HG02840 (cell line): ENCODE measurements around the gene SP4.

ENCODE experiments used
- ATAC-seq: cut with Tn5 transposase; IDR thresholded peaks from one replicate; pipeline ENCODE4 v1.9.1; 2021; ENCODE audit warnings: mild to moderate bottlenecking, moderate library complexity, moderate number of reproducible peaks; ENCODE audit not compliant: unreplicated experiment, low FRiP score

SP4 gene

DNA sequence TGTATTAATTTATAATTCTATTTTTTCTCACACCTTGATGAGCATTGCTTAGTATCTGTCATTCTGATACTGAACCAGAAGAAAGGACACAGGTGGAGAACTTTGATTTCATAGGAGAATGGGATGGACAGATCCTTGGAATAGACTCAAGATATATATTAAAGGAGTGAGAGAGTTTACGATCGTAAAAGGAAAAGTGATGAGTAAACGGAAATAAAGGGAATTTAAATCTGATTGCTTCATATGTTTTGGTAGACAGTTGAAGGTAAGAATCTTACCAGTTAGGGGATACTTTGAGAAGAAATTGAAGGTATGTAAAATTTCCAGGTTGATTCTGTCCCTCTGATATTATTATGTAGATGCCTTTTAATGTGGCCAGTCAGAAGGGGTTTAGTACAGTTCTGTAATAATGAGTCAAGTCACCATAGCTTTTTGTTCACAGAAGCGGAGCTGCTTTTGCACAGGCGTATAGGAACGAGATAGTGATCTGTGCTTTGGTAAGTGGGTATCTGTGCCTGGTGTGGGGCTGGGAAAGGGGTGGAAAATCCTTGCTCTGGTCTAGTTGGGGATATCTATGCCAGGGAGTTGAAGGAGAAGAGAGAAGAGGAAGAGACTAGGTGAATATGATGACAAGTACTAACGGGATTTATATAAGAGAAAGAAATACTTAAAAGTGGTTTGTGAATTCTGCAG is 15.4 kb downstream of the SP4 start:
- no peak for ATAC-seq

DNA sequence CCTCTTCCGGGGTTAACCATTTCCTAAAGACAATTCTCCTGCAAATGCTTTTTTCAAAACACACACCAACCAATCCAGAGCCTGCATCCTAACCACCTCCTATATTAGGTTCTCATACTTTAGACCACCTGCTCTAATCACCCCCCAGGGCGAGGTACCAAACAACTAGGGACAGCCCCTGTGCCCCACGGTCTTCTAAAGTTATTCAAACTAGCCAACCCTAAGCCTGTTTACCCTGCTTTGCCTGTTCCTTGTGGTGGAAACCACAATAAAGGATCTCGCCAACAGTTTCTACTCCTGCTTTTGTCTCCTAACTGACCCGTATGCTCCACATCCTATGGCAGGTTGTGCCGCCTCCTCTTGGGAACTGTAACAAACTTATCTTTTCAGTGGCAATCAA is 21.1 kb downstream of the SP4 start:
- no peak for ATAC-seq

DNA sequence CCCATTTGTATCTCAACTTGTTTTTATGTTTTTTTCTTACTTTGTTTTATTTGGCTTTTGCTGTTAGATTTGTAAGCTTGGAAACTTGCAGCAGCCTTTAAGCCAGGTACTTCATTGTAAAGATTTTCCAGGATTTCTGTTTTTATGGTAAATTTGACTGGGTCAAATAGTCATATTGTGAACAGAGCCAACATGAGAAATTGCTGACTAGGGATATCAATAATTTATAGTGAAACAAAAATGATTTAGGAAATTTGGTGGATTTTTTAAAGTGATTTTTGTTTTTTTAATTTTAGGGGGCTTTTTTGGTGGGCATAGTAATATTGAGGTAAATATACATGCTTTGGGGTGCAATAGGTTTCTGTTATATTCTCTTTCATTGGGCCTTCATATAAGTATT is 22.2 kb downstream of the SP4 start:
- no peak for ATAC-seq

DNA sequence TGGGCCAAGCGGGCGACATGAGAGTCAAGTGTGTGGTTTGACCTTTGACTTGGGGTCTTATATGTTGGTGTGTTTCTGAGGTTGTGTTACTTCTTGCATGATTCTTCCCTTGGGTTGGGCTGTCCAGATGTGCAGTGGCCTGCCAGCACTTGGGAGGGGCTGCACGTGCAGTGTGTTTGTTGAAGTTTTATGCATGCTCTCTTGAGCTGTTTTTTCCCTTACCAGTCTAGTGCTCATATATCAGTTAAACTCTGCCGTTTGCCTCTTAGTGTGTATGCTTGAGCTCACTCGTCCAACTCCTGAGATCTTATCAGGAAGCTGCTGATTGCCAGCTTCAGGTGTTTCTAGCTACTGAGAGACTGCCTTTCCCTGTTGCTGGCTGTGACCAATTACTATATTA is 23.1 kb downstream of the SP4 start:
- no peak for ATAC-seq

DNA sequence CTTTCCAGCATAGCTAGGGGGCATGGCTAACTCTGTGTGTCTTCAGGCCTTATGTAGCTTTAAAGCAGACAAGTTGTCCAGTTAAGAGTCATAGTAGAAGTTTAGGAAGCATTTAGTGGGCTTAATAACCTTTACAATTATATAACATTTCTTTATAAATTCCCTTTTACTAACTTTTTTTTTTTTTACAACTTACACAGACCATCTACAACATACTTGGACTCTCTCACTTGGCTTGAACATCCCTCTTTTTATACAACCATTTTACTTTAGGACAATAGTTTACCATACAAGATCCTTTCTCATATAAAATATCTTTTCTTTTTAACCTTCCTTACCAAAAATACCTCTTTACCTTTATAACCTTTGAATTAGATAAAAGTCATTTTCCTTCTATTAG is 26.3 kb downstream of the SP4 start:
- ATAC-seq: no peak

DNA sequence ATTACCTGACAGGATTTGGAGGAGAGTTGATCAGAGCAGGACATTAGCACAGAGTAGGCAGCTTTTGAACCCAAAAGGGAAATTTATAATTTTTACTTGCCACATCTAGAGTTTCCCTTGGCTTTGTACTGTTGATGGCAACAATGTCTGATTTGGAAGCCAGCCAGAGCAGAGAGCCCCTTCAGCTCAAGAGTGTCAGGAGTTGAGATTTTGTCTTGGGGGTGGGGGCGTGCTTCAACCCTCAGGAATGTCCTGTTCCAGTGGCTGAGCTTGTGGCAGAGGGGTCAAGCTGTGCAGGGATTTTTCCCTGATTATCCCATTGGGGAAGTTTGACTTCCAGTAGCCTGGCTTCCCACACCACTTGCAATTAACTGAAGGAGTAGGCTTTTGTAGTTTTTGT is 27.0 kb downstream of the SP4 start:
- ATAC-seq: no peak

DNA sequence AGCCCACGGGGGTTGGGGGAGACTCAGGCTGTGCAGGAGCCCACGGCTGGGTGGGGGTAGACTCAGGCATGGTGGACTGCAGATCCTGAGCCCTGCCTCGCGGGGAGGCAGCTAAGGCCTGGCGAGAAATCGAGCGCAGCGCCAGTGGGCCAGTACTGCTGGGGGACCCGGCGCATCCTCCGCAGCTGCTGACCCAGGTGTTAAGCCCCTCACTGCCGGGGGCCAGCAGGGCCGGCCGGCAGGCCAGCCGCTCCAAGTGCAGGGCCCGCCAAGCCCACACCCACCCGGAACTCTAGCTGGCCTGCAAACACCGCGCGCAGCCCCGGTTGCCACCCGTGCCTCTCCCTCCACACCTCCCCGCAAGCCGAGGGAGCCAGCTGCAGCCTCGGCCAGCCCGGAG is 33.4 kb downstream of the SP4 start:
- no peak for ATAC-seq

DNA sequence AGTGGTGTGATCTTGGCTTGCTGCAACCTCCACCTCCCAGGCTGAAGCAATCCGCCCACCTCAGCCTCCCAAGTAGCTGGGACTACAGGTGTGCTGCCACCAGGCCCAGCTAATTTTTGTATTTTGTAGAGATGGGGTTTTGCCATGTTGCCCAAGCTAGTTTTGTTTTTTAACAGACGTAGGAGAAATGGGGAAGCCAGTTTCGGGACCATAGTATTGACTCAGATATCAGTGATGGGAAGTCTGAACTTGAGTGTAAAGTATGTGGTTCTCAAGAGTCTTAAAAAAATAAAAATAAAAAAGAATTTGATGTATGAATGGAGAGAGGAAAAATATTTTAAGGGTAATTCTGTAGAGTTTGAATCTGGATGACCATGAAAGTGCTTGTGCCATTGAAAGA is 34.2 kb downstream of the SP4 start:
- ATAC-seq: no peak

DNA sequence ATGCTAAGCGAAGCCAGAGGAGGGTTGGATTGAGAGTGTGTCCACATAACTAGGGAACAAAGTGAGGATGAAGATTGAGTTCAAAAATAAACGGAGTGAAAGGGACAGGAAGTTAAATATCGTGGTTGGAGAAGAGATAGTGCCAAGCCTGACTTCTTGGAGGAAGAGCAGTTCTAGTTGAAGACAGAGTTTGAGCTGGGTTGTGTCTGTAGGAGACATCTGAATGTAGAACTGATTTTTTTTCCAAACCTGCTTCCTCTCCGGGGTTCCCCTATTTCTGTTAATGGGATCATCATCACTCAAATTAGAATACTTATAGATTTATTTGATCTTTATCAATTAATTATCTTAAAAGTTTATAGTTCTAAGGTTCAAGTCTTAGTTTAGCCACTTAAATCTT is 35.6 kb downstream of the SP4 start:
- ATAC-seq: no peak

DNA sequence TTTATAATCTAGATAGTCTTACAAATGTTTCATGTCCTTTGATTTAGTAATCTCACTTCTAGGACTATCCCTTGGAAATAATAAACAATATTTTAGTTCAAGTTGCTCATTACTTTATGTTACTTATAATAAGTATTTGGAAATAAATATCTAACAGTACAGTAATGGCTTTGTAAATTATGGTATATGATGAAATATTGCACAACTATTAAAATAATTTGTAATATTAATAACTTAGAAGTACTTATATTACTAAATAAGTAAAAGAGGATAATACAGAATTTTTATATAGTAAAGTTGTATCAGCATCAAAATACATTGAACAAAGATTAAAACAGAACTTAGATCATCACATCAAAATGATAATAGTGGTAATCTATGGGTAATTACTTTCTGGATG is 41.1 kb downstream of the SP4 start:
- ATAC-seq: no peak

DNA sequence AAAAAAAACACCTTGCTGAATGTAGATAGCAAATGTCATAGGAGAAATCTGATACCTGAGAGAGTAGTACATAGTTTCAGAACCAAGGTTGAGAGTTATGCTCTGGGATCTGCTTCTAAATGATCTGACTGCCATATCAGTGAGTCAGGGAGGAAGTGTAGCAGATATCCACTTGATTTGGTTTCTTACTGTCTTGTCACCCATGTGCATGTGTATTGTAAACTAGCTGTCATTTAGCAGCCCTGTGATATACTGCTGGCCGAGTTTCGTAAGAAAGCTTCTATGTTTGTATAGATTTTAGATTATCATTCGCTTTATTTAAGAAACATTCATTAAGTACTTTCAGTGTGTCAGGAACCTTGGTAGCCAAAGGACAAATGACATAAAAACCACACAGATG is 42.0 kb downstream of the SP4 start:
- no peak for ATAC-seq

DNA sequence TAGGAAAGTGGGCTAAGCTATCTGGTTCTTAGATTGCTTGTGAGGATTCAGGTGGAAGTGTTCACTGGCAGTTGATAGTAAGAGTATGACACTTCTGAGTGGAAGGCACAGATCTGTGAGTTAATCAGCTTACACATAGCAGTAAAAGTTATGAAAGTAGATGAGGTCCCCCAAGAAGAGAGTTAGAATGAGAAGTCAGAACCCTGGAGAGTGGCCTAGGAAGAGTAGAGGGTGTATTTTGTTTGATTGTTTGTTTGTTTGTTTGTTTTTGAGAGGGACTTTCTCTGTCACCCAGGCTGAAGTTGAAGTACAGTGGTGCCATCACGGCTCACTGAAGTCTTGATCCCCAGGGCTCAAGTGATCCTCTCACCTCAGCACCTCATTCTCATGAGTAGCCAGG is 44.1 kb downstream of the SP4 start:
- no peak for ATAC-seq

DNA sequence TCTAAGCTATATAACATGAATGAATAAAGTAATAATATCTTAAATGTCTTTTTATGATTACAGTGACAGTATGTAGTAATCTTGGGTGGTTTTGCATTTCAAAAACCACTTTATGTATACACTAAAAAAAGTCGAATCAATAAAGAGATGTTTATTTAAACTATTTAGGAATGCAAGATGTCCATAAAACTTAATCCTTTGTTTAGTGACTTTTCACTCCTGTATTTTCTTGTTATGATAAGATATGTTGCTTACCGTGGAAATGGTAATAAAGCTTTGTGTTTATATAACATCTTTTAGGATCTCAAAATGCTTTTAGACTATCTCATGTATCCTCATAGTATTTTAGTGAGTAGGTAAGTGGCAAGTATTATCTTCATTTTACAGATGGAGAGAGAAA is 48.5 kb downstream of the SP4 start:
- ATAC-seq: no peak

DNA sequence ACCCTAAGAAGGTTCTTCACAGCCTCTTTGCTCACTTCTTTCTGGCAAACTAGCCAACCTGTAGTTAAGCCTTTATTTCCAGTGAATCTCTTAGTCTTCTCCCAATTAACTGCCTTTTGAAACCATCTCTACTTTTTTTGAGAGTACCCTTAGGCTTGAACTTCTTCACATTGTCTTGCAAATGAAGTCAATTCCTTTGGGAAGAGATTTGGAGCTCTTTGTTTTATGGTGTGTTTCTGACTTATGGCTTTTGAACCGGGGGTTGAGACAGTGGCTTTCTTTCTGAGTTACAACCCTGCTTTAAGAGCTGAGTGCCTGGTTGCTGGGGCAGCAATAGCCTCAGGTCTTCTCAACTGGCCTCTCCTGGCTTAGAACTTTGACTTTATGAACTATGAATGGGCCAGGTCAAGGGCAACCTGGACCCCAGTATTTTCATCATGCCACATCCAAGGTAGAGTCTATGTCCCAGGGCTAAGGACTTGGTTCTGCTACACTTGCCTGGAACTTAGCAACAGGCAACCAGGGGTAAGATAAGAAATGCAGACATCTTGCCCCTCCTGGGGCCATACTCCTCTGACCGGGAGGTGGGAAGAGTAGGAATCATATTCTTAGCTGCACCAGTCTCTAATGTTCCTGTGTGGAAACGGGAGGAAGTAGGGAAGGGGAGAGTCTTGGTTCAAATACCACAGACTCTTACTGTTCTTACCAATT is 53.0 kb downstream of the SP4 start:
- no peak for ATAC-seq

DNA sequence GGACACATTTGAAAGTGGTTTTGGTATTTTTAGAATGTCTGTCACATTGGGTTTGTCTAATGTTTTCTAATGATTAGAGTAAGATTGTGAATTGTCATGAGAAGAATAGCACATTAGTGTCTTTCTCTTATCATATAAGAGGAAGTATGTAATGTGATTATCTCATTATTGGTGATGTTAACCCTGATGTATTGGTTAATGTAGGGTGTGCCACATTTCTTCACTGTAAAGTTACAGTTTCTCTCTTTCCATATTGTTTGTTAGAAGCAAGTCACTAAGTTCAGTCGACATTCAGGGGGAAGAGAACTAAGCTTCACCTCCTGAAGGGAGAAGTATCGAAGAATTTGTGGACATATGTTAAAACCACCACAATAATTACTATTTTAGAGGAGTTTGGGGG is 58.6 kb downstream of the SP4 start:
- ATAC-seq: no peak

DNA sequence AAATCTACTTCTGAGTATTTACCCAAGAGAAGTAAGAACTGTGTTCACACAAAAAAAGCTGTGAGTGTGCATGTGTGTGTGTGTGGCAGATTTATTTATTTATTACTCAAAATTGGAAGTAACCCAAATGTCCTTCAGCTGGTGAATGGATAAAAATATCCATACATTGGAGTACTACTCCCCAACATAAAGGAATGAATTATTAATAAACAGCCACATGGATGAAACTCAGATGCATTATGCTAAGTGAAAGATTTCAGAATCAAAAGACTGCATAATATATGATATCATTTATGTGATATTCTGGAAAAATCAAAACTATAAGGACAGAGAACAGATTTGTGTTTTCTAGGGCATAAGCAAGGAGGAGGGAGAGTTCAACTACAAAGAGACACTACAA is 67.8 kb downstream of the SP4 start:
- ATAC-seq: no peak

DNA sequence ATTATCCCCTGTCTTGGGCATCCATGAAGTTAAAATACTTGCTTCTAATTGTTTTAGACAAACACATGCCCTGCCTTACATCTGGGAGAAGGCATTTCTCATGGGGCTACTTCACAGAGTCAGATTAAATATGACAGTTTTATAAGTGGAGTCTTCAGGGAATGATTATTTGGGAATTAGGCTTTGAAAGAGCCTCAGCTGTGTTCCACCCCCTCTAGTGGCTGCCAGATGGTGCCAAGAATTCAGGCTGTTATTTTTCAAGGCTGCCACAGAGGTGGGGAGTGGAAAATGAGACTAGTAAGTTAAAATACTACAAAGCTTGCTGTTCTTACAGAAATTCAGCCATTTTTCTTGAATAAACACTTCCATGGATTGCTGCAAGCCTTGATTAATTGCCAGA is 69.2 kb downstream of the SP4 start:
- ATAC-seq: no peak

DNA sequence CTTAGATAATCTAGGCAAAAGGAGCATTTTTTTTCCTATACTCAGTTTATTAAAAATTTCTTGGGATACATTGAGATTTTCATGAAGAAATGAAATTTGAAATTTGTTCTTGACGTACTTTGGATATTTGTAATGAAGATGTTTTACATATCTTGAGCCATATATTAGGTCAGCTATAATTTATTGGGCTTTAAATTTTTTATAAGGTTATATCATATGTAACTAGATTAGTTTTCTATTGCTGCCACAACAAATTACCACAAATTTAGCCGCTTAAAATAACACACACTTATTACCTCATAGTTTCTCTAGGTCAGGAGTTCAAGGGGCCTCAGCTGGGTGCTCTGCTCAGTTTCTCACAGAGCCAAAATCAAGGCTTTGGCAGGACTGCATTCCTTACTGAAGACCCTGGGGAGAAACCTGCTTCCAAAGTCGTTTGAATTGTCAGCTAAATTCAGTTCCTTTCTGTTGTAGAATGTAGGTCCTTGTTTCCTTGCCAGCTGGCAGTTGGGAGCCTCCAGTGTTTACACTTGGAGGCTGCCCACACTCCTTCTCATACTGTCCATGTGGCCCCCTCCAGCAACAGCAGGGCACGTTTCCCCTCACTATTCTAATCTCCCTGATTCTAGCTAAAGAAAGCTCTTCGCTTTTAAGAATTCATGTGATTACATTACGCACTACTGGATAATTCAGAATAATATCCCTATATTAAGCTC is 72.4 kb downstream of the SP4 start:
- no peak for ATAC-seq

DNA sequence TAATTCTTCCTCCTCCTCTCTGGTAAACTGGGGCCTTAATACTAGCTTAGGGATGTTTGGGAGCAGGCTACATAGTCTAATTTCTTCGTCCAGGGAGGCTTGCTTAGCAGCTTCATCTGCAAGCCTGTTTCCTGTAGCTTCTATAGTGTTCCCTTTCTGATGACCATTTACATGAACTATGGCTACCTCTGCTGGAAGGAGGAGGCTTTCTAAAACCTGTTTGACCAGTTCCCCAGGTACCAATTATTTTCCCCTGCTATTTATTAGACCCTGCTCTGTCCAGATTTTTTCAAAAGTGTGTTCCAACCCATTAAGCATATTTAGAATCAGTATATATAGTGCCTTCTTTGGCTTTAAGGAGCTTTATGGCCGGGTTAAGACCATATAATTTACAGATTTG is 76.1 kb downstream of the SP4 start:
- no peak for ATAC-seq

DNA sequence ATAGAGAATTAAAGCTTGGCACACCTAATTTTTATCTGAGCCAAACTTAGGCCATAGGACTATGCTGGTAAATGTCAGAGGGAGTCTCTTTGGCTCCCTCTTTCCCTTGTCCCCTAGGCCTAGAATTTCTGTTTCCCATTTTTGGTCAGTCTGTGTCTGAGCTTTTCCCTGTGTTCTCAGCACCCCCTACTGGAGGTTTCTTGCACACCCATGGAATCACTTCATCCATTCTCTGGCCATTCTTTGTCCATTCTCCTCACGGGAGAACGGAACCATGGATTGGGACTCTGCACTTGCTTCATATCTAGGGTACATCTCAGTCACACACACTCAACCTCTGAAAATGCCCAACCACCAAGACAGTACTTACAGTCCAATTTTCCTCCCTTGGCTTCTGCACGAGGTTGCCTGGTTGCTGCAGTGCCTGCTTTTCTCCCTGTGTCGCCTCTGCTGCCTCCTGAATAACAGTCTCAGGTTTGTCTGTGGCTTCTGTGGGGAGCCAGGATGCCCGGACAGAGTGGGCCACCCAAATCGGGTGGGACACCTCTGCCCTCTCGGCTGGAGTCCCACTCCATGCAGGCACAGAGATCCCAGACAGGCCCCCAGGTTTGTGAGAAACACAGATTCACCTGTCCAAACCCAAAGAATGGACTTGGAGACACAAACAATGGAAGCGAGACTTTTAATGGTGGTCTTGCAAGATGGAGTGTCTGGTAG is 79.9 kb downstream of the SP4 start:
- no peak for ATAC-seq

DNA sequence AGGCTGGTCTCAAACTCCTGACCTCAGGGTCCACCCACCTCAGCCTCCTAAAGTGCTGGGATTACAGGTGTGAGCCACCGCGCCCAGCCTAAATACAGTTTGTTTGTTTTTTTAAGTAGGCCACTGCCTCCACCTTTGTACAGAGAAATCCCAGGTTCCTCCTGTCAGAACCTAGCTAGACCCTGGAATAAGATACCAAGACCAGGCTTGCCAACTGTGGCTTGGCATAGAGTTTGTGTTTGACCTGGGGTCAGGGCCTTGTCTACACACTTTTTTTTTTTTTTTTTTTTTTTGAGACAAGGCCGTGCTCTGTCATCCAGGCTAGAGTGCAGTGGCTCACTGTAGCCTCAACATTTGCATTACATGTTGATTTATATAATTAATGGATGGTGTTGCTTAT is 80.7 kb downstream of the SP4 start:
- ATAC-seq: no peak
